ENCODE data around the gene RAI1.

DNA sequence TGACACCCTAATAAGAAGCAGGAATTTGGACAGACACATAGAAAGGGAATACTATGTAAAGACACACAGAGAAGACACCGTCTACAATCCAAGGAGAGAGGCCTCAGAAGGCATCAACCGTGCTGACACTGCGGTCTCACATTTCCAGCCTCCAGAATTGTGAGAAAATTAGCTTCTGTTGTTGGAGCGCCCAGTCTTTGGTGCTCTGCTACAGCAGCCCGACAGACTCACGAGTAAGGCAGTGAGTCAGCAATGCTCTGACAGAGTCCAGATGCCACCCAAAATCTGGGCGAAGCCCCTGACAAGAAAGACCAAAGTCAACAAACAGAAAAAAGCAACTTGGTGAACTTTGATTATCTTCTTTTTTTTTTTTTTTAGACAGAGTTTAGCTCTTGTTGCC is 32.5 kb upstream of the RAI1 start:
- TF ChIP-seq, protein P1, sequence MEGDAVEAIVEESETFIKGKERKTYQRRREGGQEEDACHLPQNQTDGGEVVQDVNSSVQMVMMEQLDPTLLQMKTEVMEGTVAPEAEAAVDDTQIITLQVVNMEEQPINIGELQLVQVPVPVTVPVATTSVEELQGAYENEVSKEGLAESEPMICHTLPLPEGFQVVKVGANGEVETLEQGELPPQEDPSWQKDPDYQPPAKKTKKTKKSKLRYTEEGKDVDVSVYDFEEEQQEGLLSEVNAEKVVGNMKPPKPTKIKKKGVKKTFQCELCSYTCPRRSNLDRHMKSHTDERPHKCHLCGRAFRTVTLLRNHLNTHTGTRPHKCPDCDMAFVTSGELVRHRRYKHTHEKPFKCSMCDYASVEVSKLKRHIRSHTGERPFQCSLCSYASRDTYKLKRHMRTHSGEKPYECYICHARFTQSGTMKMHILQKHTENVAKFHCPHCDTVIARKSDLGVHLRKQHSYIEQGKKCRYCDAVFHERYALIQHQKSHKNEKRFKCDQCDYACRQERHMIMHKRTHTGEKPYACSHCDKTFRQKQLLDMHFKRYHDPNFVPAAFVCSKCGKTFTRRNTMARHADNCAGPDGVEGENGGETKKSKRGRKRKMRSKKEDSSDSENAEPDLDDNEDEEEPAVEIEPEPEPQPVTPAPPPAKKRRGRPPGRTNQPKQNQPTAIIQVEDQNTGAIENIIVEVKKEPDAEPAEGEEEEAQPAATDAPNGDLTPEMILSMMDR (IDR thresholded peaks at IDR 0.05) = no peak
- no peak for TF ChIP-seq CEBPB (IDR thresholded peaks at IDR 0.05)
- TF ChIP-seq, protein P2, sequence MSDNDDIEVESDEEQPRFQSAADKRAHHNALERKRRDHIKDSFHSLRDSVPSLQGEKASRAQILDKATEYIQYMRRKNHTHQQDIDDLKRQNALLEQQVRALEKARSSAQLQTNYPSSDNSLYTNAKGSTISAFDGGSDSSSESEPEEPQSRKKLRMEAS (IDR thresholded peaks at IDR 0.05) = no peak
- no peak for TF ChIP-seq SMC3 (IDR thresholded peaks at IDR 0.05)
- no peak for TF ChIP-seq CBX2 (IDR thresholded peaks at IDR 0.05; ENCODE audit: borderline replicate concordance, low read depth)
- TF ChIP-seq BHLHE40 (IDR thresholded peaks at IDR 0.05; ENCODE audit: low read depth, low read length) = no peak

All from A549 (cell line).